DMS53 treated with DMSO at 0.1 percent for 48 hours (cell line): ENCODE measurements around the gene NPLOC4.
"Not testable (repeated sequence)": the region's sequence is repeated elsewhere in the genome, so short reads cannot be mapped to it uniquely, and the experiment has no call there.

ENCODE experiments used
- DNase-seq: peaks from one replicate; lab custom pipeline; 2025; ENCODE audit not compliant: unreplicated experiment; lab: John Stamatoyannopoulos, UW

Gene NPLOC4

GRCh38 chr17:81589612-81590011 lies 47.3 kb downstream of the NPLOC4 start:
- no peak for DNase-seq

GRCh38 chr17:81586096-81586495 lies 50.8 kb downstream of the NPLOC4 start:
- no peak for DNase-seq

- DNase-seq, result not testable (repeated sequence)
These were observed 52.1 kb downstream of the NPLOC4 start for GRCh38 chr17:81584771-81585170.

- DNase-seq, result peak; percentile 82
These were observed 53.1 kb downstream of the NPLOC4 start for GRCh38 chr17:81583589-81584342.

GRCh38 chr17:81582749-81583148 lies 54.2 kb downstream of the NPLOC4 start:
- no peak for DNase-seq

- no peak for DNase-seq
These were observed 54.6 kb downstream of the NPLOC4 start for GRCh38 chr17:81582341-81582740.

GRCh38 chr17:81581758-81582157 lies 55.2 kb downstream of the NPLOC4 start:
- no peak for DNase-seq

GRCh38 chr17:81580481-81580880 lies 56.4 kb downstream of the NPLOC4 start:
- DNase-seq, result no peak

- no peak for DNase-seq
These were observed 57.0 kb downstream of the NPLOC4 start for GRCh38 chr17:81579821-81580321.

- DNase-seq, result no peak
These were observed 57.6 kb downstream of the NPLOC4 start for GRCh38 chr17:81579298-81579697.

- no peak for DNase-seq
These were observed 58.2 kb downstream of the NPLOC4 start for GRCh38 chr17:81578561-81579225.

- no peak for DNase-seq
These were observed 58.9 kb downstream of the NPLOC4 start for GRCh38 chr17:81578038-81578441.

- no peak for DNase-seq
These were observed 59.5 kb downstream of the NPLOC4 start for GRCh38 chr17:81577278-81578000.

GRCh38 chr17:81576621-81577277 lies 60.2 kb downstream of the NPLOC4 start:
- DNase-seq, result peak; percentile 16

GRCh38 chr17:81575836-81576235 lies 61.1 kb downstream of the NPLOC4 start:
- DNase-seq, result no peak

GRCh38 chr17:81574643-81574956 lies 62.3 kb downstream of the NPLOC4 start:
- no peak for DNase-seq

- no peak for DNase-seq
These were observed 62.9 kb downstream of the NPLOC4 start for GRCh38 chr17:81573794-81574642.

- no peak for DNase-seq
These were observed 64.2 kb downstream of the NPLOC4 start for GRCh38 chr17:81572563-81573168.

- DNase-seq, result no peak
These were observed 65.9 kb downstream of the NPLOC4 start for GRCh38 chr17:81570964-81571363.

GRCh38 chr17:81569986-81570514 lies 66.9 kb downstream of the NPLOC4 start:
- no peak for DNase-seq
